Uterus (tissue), 2 donors: Measurements from ENCODE around the gene CFAP53.

Experiments
- CTCF ChIP-seq, 4 experiments: fragments of 200-600 bp in 2 of 4; fragments of 450-650 bp in 2 of 4; sonication (generic) in 2 of 4; IDR thresholded peaks; one replicate each; pipeline ENCODE4 v1.5.1; 2016 to 2019; ENCODE audit warnings: antibody characterized with exemption in 4 of 4, mild to moderate bottlenecking in 2 of 4, moderate library complexity in 1 of 4
- POLR2A ChIP-seq, 2 donors: fragments of 450-650 bp; IDR thresholded peaks; one replicate each; pipeline ENCODE4 v1.6.1; 2016; ENCODE audit warnings: antibody characterized with exemption in 2 of 2, mild to moderate bottlenecking in 1 of 2, moderate library complexity in 1 of 2

- TF ChIP-seq POLR2A (IDR thresholded peaks at IDR 0.05) (no peak), CTCF (IDR thresholded peaks at IDR 0.05) (no peak)
Observed at GRCh38 chr18:50188652-50189051, 77.6 kb downstream of the CFAP53 start.
